Measurements from ENCODE around the gene SORBS2.
"Not testable (repeated sequence)": the region's sequence is repeated elsewhere in the genome, so short reads cannot be mapped to it uniquely, and the experiment has no call there.

SORBS2 gene

GRCh38 chr4:185736882-185737281 lies 75.1 kb downstream of the SORBS2 start:
- ATAC-seq (no peak), DNase-seq (no peak)

GRCh38 chr4:185735866-185736400 lies 76.1 kb downstream of the SORBS2 start:
- DNase-seq (no peak), ATAC-seq (no peak)

DNA sequence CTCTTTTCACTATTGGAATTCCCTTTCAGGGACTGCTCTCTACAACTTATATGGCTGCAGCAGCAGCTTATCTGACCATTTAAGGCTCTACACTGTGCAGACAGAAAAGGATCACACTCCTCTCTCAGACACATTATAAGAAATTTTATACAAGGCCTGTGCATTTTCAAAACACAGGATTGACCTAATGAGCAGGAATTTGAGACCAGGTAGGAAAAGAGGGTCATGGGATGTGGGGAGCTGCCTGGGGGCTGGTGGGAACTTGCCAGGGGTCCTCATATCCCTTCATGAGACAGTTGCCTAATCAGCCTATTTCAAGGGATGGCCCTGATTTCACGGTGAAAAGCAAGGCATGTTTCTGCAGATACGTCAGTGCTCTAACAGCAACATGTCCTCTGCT lies 77.1 kb downstream of the SORBS2 start:
- no peak for DNase-seq
- ATAC-seq = no peak

GRCh38 chr4:185734214-185734613 lies 77.8 kb downstream of the SORBS2 start:
- ATAC-seq (no peak), DNase-seq (no peak)

GRCh38 chr4:185730849-185731608 lies 81.0 kb downstream of the SORBS2 start:
- no peak for DNase-seq
- no peak for ATAC-seq

- DNase-seq = no peak
- ATAC-seq = no peak
Measured at GRCh38 chr4:185730387-185730786, 81.6 kb downstream of the SORBS2 start.

GRCh38 chr4:185729391-185729804 lies 82.6 kb downstream of the SORBS2 start:
- DNase-seq = no peak
- no peak for ATAC-seq

GRCh38 chr4:185728893-185729292 lies 83.1 kb downstream of the SORBS2 start:
- no peak for ATAC-seq
- DNase-seq = no peak

GRCh38 chr4:185726931-185727330 lies 85.1 kb downstream of the SORBS2 start:
- no peak for DNase-seq
- no peak for ATAC-seq

- DNase-seq (no peak), ATAC-seq (no peak)
Measured at GRCh38 chr4:185723631-185724260, 88.2 kb downstream of the SORBS2 start.

- DNase-seq (no peak), ATAC-seq (no peak)
Measured at GRCh38 chr4:185722029-185722316, 90.0 kb downstream of the SORBS2 start.

DNA sequence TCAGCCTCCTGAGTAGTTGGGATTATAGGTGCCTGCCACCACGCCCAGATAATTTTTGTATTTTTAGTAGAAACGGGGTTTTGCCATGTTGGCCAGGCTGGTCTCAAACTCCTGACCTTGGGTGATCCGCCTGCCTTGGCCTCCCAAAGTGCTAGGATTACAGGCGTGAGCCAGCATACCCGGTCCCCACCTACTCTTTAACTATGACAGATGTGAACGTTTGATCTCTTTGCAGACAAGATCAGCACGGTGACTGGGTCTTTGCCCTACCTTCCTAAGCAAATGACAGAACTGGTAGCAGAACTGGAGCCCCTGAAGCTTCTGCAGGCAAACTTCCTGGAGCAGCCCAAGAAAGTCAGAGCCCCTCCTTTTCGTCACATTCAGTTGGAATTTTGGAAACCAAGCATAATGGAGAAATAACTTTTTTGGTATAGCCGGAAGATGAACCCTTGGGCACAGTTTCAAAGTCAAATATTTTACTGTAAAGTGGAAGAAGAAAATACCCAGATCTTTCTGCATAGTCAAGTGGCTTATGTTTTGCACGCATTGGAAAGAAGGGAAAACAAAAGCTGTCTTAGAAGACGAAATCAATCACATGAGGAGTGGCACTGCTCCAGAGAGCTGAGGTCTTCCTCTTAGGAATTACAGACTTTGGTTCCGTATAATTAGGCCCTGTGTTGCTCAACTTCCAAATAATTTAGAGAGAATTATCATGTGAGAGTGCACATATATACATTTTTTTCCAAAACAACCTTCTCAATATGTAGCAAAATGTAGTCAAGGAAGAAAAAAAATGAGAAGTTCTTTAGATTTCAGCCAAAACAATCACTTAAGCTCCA lies 90.6 kb downstream of the SORBS2 start:
- no peak for ATAC-seq
- no peak for DNase-seq

DNA sequence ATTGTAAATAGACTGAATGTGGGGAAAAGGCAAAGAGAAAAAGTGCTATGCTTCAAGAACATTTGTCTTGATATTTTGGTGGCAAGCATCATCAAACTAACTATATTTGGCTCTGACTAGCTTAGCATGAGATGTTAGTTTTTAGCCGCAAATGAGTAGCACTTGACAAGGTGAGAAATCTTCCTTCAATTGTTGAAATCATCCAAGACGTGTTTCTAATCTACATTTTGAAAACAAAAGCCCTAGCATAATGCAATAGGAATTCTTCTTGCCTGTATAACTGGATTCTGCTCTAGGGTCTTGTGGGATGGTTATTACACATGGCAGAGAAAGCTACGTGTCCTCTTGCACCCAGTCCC lies 92.5 kb downstream of the SORBS2 start:
- no peak for DNase-seq
- no peak for ATAC-seq

DNA sequence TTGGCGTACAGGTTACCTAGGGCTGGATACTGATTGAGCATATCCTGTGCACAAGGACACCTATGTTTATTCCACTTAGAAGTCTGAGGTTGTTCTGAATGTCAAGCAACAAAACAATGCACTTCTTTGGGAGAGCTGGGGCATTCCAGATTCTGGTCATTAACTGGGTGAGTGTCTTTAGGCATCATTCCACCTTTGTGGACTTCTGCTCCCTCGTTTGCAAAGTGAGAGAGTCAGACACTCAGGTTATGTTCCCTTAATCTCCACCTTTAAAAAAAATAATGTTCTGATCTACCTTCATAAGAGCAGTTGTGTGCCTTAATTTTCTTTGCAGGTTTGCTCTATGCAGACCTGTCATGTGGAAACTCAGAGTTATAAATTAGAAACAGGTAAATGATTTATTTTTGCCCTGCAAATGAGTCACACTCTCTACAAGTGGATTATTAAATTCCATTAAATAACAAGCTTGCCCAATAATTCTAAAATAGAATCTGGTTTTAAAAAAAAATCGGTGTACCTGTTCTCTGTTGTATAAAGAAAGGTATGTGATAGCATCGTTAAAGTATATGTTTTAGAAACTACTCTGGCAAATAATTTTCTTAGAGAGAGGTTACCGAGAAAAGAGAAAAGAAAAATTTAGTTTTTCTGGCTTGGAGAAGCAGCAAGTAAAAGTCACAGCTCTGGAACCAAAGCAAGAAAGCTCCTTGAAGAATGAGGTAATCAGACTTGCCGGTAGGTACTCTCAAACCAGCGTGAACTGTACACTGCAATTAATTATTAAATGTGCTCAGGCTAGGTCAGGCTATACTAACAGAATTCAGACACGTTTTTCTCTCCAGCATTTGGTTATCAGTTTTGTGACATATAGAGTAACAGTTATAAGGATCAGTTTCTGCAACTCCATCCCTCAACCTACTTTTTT lies 93.2 kb downstream of the SORBS2 start:
- DNase-seq = no peak

DNA sequence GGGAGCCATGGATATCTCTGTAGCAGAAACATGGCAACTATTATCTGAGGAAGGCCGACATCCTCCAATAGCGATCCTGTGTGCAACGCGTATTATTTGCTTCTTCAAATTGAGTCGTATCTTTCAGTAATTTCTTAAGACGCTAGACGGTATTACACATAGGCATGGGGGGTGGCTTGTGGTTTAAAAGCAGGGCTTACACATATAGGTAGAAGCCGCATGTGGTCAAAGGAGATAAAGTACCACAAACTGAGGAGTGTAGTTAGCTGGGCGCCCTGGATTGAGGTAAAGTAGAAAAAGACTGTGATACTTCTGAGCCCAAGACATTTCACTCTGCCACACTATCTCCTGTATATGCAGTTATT lies 94.6 kb downstream of the SORBS2 start:
- ATAC-seq = no peak
- no peak for DNase-seq

More for the DNA sequence above, 93.2 kb downstream of the SORBS2 start:
- ATAC-seq = no peak

DNA sequence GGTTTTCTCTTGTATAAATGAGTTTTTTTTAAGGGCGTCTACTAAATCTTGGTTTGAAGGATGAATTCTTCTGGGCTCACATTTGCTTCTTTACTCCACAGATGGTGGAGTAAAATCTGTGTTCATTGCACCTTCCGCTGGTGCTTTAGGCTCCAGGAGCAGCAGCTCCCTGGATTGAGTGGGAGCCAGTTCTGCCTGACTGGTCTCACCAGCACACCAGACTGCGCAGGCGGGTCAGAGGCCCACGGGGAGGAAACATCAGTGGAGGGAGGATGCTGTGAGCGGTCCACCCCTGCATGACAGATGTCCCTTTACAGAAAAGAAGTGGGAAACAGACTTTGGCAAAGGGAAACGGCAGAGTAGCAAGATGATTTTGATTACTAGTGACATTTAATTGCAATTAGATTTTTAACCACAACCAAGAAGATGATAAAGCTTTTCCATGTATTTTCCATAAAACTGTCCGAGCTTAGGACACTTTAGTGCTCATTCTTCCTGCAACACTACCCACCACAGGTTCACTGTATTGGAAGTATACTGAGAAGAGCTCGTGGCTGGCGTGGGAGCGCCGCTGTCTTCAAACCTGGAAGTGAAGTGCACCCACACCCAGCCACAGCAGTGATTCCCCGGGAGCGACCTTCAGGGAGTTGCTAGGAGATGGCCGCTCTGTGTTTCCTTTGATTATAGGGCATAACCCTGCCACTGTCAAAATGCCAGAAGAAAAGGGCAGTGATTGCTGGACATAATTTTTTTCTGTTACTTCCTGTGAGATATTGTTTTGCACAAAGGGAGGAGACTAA lies 95.2 kb downstream of the SORBS2 start:
- ATAC-seq = no peak
- DNase-seq = no peak

GRCh38 chr4:185716141-185716551 lies 95.8 kb downstream of the SORBS2 start:
- ATAC-seq (no peak), DNase-seq (no peak)

DNA sequence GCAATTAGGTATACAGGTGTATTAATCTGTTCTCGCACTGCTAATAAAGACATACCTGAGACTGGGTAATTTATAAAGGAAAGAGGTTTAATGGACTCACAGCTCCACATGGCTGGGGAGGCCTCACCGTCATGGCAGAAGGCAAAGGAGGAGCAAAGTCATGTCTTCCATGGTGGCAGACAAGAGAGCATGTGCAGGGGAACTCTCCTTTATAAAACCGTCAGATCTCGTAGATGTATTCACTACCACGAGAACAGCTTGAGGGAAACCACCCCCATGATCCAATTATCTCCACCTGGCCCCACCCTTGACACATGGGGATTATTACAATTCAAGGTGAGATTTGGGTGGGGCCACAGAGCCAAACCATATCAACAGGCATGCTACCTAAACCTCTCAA lies 97.5 kb downstream of the SORBS2 start:
- not testable (repeated sequence) for DNase-seq

GRCh38 chr4:185713731-185714130 lies 98.3 kb downstream of the SORBS2 start:
- DNase-seq (no peak), ATAC-seq (no peak)

More for the DNA sequence above, 97.5 kb downstream of the SORBS2 start:
- ATAC-seq = not testable (repeated sequence)

DNA sequence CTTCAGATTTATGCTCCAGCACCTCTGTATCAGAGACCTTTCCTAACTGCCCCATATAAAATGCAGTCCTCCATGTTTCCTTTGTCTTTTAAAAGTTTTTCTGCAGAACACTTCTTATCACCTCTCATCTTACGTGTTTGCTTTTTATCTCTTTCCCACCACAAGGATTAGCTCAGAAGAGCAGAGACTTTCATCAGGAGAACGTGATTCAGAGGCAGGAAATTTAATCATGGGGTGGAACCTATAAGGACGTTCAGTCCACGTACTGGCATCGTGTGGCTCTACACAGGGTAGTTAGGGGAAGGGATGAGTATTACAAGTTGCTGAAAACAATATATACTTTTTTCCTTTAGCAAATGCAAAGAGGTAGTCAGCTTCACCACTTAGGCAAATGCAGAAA lies 98.7 kb downstream of the SORBS2 start:
- DNase-seq (no peak), ATAC-seq (no peak)

Measured in stimulated activated naive CD8-positive, alpha-beta T cell treated with anti-CD3 and anti-CD28 coated beads, Interleukin-15, Interleukin-2, amounts not matched to agents 100 U/mL and 50 U/mL, for 24 hours (primary cell).